BLaER1 (cell line): ENCODE results near the gene IQSEC1.
"Not testable (repeated sequence)": the region's sequence is repeated elsewhere in the genome, so short reads cannot be mapped to it uniquely, and the experiment has no call there.

Experiments
- H3K27ac ChIP-seq: shearing (Covaris generic); formaldehyde crosslinking; 2 replicates; pipeline ENCODE4 v1.8.1; 2022
- H3K27me3 ChIP-seq: shearing (Covaris generic); formaldehyde crosslinking; 2 replicates; pipeline ENCODE4 v1.8.1; 2022
- H3K36me3 ChIP-seq: shearing (Covaris generic); formaldehyde crosslinking; 2 replicates; pipeline ENCODE4 v1.8.1; 2022
- H3K4me1 ChIP-seq: shearing (Covaris generic); formaldehyde crosslinking; 2 replicates; pipeline ENCODE4 v1.8.1; 2022
- H3K4me2 ChIP-seq: shearing (Covaris generic); formaldehyde crosslinking; 2 replicates; pipeline ENCODE4 v1.8.1; 2022
- H3K4me3 ChIP-seq: shearing (Covaris generic); formaldehyde crosslinking; 2 replicates; pipeline ENCODE4 v1.8.1; 2022
- H3K9ac ChIP-seq: shearing (Covaris generic); formaldehyde crosslinking; 2 replicates; pipeline ENCODE4 v1.8.1; 2022
- H3K9me3 ChIP-seq: shearing (Covaris generic); formaldehyde crosslinking; 2 replicates; pipeline ENCODE4 v1.8.1; 2022
- H4K20me1 ChIP-seq: shearing (Covaris generic); formaldehyde crosslinking; 2 replicates; pipeline ENCODE4 v1.8.1; 2022
- Cebpa-rat ChIP-seq: shearing (Covaris generic); IDR thresholded peaks from 2 replicates; pipeline ENCODE4 v1.8.1; 2022

IQSEC1 gene

DNA sequence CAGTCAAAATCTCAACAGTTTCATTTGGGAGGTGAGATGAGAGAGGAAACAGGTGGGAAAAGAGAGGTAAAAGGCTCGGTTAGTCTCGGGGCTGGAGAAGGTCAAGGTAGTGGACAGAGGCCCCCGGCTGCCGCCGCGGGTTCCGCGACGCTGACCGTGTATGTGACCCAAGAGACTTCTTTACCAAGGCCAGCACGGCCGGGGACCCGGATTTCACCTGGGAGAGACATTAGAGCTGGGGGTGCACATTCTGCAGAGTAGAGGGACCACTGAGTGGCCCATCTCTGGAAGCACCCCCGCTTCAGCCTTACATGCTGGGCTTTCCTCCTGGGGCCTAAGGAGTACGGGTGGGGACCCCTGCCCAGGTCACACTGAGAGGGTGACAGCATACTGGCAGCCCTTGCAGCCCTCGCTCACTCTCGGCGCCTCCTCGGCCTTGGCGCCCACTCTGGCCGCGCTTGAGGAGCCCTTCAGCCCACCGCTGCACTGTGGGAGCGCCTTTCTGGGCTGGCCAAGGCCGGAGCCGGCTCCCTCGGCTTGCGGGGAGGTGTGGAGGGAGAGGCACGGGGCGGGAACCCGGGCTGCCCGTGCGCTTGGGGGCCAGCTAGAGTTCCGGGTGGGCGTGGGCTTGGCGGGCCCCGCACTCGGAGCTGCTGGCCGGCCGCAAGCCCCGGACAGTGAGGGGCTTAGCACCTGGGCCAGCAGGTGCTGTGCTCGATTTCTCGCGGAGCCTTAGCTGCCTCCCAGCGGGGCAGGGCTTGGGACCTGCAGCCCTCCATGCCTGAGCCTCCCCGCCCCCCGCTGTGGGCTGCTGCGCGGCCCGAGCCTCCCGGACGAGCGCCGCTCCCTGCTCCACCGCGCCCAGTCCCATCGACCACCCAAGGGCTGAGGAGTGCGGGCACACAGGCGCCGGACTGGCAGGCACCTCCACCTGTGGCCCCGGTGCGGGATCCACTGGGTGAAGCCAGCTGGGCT is 190.6 kb downstream of the IQSEC1 start:
- Histone ChIP-seq H3K4me3 (no peak overlapping the region), H3K9ac (no peak overlapping the region), H3K36me3 (no peaks in the 10 kb centered on the region), H3K9me3 (peaks cover 11% of the 10 kb centered on the region), H3K27me3 (no peaks in the 10 kb centered on the region), H3K4me1 (peaks cover 17% of the 10 kb centered on the region), H4K20me1 (no peaks in the 10 kb centered on the region), H3K4me2 (no peak overlapping the region), H3K27ac (no peak overlapping the region)
- no peak for TF ChIP-seq Cebpa-rat

- H3K27ac ChIP-seq, H3K27me3 ChIP-seq, H3K36me3 ChIP-seq, H3K9ac ChIP-seq, H3K4me2 ChIP-seq, H3K4me3 ChIP-seq, H4K20me1 ChIP-seq: not testable (repeated sequence)
- Histone ChIP-seq H3K4me1 (peaks cover 17% of the 10 kb centered on the region), H3K9me3 (peaks cover 11% of the 10 kb centered on the region)
Observed at GRCh38 chr3:12881858-12882257, 191.4 kb downstream of the IQSEC1 start.

DNA sequence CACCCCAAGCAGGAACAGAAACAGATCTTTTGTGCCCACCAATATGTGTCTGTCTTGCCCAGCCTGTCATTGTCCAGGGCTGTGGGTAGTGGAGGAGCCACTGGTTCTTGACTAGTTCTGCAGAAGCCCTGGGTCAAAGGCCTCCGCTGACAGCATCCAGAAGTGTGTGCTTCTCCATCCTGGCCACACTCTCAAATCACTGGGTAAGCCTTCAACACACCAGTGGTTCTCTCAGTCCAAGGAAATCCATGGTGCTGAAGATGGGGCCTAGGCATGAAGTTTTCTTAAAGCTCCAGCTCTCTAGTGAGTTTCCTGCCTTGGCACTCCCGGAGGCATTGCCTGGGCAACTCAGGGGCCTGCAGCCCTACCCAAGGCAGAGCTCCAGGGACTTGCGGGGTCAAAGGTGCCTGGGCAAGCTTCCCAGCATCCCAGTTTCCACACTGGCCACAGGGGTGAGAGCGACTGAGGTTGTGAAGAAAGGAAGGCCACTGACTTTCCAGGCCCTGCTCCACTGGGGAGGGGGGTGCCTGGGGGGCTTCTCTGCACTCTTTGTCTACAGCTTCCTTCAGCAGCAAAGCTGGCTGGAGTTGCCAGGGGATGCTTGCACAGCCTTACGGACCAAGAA is 193.9 kb downstream of the IQSEC1 start:
- H3K36me3 ChIP-seq: no peaks in the 10 kb centered on the region
- H3K27me3 ChIP-seq: no peaks in the 10 kb centered on the region
- peaks cover 11% of the 10 kb centered on the region for H3K9me3 ChIP-seq
- no peaks in the 10 kb centered on the region for H4K20me1 ChIP-seq
- H3K4me2 ChIP-seq: no peak overlapping the region
- H3K9ac ChIP-seq: no peak overlapping the region
- no peak for TF ChIP-seq Cebpa-rat
- peaks cover 5% of the 10 kb centered on the region; the same call in 1 of the 2 replicates for H3K4me1 ChIP-seq
- no peak overlapping the region for H3K27ac ChIP-seq
- no peak overlapping the region for H3K4me3 ChIP-seq

- H3K4me3 ChIP-seq, H3K4me1 ChIP-seq, H3K4me2 ChIP-seq, H4K20me1 ChIP-seq, H3K27ac ChIP-seq, H3K9ac ChIP-seq, H3K27me3 ChIP-seq, H3K36me3 ChIP-seq: not testable (repeated sequence)
- peaks cover 11% of the 10 kb centered on the region for H3K9me3 ChIP-seq
Observed at GRCh38 chr3:12878758-12879157, 194.5 kb downstream of the IQSEC1 start.

GRCh38 chr3:12878141-12878574 is 195.1 kb downstream of the IQSEC1 start:
- no peaks in the 10 kb centered on the region for H3K27me3 ChIP-seq
- TF ChIP-seq Cebpa-rat: no peak
- H3K4me2 ChIP-seq: no peak overlapping the region
- peaks cover 5% of the 10 kb centered on the region; the same call in 1 of the 2 replicates for H3K4me1 ChIP-seq
- no peak overlapping the region for H3K27ac ChIP-seq
- no peaks in the 10 kb centered on the region for H3K36me3 ChIP-seq
- H3K9ac ChIP-seq: no peak overlapping the region
- H3K9me3 ChIP-seq: peaks cover 7% of the 10 kb centered on the region
- H3K4me3 ChIP-seq: no peak overlapping the region
- no peaks in the 10 kb centered on the region for H4K20me1 ChIP-seq

DNA sequence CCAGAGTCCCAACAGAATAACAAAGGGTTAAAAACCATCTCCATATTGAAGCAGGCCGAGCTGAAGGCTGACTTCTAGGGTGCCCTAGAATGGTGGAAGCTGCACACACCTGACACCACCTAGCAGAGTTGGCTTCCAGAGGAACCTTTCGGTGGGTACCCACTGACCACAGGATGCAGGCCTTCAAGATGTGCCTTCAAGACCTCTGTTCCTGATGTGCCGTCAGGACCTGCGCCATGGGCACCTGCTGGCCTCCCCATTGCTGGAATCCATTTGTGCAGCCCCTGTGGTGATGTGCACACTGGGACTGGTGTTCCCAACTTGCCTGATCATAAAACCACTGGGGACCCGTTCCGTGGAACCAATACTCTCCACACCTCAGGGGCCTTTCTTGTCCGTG is 196.2 kb downstream of the IQSEC1 start:
- Histone ChIP-seq H3K9ac (no peak overlapping the region), H3K4me3 (no peak overlapping the region), H3K36me3 (no peaks in the 10 kb centered on the region), H3K9me3 (no peaks in the 10 kb centered on the region), H3K4me1 (peaks cover 5% of the 10 kb centered on the region; the same call in 1 of the 2 replicates), H3K27ac (no peak overlapping the region), H3K4me2 (no peak overlapping the region), H4K20me1 (no peaks in the 10 kb centered on the region), H3K27me3 (no peaks in the 10 kb centered on the region)
- TF ChIP-seq Cebpa-rat: no peak

DNA sequence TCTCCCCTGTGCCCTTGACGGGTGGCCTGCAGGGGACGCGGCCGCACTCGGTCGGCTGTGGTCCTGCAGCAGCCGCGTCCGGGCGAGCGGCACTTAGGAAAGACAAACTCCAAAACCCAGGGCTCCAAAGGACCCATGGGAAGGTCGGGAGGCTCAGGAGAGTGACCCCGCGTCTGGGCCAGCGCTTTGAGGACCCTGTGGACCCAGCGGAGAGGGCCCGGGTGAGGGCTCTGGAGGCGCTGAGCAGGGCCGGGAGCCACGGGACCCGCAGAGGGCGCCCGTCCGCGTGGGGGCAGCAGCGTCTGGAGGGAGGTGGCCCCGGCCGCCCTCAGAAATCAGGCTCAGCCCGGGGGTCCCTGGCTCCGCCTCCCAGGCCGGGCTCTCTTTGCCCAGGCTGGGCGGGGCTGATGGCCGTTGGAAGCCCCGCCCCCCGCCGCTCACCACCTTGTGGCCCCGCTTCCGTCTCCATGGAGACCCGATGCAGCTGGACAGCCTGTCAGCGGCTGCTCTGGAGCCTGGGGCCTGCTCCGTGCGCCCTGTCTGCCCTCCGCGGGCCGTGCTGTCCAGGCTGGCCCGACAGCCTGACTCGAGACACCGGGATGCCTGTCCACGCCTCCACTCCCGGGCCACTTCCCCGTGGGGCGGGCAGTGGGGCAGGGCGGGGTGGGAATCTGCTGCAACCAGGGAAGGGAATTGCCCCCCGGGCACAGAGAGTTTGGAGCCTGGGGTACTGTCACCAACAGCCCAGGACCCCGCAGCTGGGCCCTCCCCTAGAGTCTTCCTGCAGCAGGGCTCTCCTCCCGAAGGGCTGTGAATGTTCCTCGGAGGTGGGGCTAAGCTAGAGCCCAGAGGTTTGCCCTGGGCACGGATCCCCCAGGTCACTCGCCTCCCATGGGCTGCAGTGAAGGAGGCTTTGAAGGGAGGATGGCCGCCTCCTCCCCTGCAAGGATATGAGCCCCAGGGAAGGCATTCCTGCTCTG is 197.1 kb downstream of the IQSEC1 start:
- H4K20me1 ChIP-seq: no peaks in the 10 kb centered on the region
- H3K27me3 ChIP-seq: no peaks in the 10 kb centered on the region
- H3K4me3 ChIP-seq: no peak overlapping the region
- no peaks in the 10 kb centered on the region for H3K36me3 ChIP-seq
- no peak overlapping the region for H3K27ac ChIP-seq
- H3K4me2 ChIP-seq: peak overlapping the region; percentile 39; the same call in 1 of the 2 replicates
- TF ChIP-seq Cebpa-rat: no peak
- H3K9ac ChIP-seq: no peak overlapping the region
- H3K4me1 ChIP-seq: peaks cover 5% of the 10 kb centered on the region; the same call in 1 of the 2 replicates
- H3K9me3 ChIP-seq: no peaks in the 10 kb centered on the region

GRCh38 chr3:12871404-12871983 is 201.7 kb downstream of the IQSEC1 start:
- no peaks in the 10 kb centered on the region for H3K9me3 ChIP-seq
- H3K4me1 ChIP-seq: peaks cover 33% of the 10 kb centered on the region
- H3K27ac ChIP-seq: no peak overlapping the region
- no peaks in the 10 kb centered on the region for H3K27me3 ChIP-seq
- H3K4me3 ChIP-seq: no peak overlapping the region
- TF ChIP-seq Cebpa-rat: no peak
- H3K4me2 ChIP-seq: no peak overlapping the region
- peaks cover 14% of the 10 kb centered on the region; the same call in 1 of the 2 replicates for H4K20me1 ChIP-seq
- H3K9ac ChIP-seq: no peak overlapping the region
- H3K36me3 ChIP-seq: no peaks in the 10 kb centered on the region

- Histone ChIP-seq H3K4me3 (no peak overlapping the region), H3K4me1 (peaks cover 30% of the 10 kb centered on the region), H3K4me2 (no peak overlapping the region), H4K20me1 (peaks cover 14% of the 10 kb centered on the region; the same call in 1 of the 2 replicates), H3K27me3 (no peaks in the 10 kb centered on the region), H3K36me3 (no peaks in the 10 kb centered on the region), H3K27ac (no peak overlapping the region), H3K9ac (no peak overlapping the region), H3K9me3 (peaks cover under 1% of the 10 kb centered on the region; the same call in 1 of the 2 replicates)
- TF ChIP-seq Cebpa-rat: no peak
Observed at GRCh38 chr3:12870942-12871341, 202.3 kb downstream of the IQSEC1 start.
